ENCODE results near the gene HLX. TPM values are rescaled to one million over a fixed set of nuclear protein-coding genes. Genes with fewer than 3 reads are reported as not detected.

HLX gene
- total and polyA plus RNA-seq, 4 donors: 3.1 to 21.6 (median 8.5) TPM

DNA sequence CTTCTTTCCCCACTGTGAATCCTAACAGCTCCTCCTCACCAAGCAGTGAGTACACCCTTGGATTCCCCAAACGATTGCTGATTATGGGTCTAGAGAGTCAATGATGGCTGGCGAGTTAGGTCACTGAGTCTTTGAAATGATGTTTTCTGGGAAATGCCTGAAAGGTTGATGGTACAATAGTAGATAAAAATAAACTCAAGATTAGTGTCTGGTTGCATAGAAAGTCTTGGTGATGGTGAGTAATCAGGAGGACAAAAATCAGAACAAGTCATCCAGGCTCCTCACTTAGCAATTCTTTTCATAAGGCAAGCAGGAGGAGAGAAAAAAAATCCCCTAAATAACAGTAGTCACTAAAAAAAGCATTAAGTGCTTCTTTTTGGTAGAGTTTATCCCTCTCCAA lies 22.6 kb downstream of the HLX start:
- peaks cover 1% of the 10 kb centered on the region for H3K9me3 ChIP-seq (ENCODE audit: control insufficient read depth, low read length)
- ATAC-seq (ENCODE audit: low FRiP score) (no peak), DNase-seq (no peak)
- WGBS, 2 donors: 77 to 79% methylated on average over 2 of the region's 2 CpGs
- no peaks in the 10 kb centered on the region for H3K36me3 ChIP-seq (ENCODE audit: control insufficient read depth in 1 of 2, insufficient read depth in 2 of 2, low read length in 1 of 2)
- no peaks in the 10 kb centered on the region for H3K27me3 ChIP-seq (ENCODE audit: control insufficient read depth in 1 of 2, insufficient read depth in 2 of 2, low read length in 1 of 2)
- no peak overlapping the region for H3K27ac ChIP-seq (ENCODE audit: low read depth in 1 of 2, low read length in 2 of 2)
- intact Hi-C loops (cut with DNase I): loop anchor here in 1 of 2 donors (10.0 kb wide), 1 partner anchor 313 kb away; no protein-coding TSS in a partner anchor
- H3K4me1 ChIP-seq (ENCODE audit: control insufficient read depth in 1 of 2, insufficient read depth in 2 of 2, low read length in 2 of 2): no peaks in the 10 kb centered on the region
- H3K4me3 ChIP-seq (ENCODE audit: low read length in 2 of 2): no peak overlapping the region

DNA sequence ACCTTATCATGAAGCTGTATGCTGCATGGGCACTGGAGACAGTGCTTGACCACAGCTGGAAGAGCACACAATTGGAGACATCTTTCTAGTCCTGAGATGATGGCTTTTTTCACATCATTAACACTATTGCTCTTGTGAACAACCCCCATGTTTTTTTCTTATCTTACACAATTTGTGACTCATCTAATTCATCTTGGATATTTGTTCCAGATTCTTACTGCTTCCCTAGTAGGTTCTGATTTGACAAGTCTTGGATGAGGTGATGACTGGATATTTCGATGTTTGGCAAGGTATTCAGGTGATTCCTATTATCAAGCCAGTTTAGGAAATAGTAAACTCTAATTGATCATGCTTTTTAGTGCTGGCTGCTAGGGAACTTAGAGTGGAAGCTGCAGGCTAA lies 23.7 kb downstream of the HLX start:
- H3K4me1 ChIP-seq (ENCODE audit: control insufficient read depth in 1 of 2, insufficient read depth in 2 of 2, low read length in 2 of 2): no peaks in the 10 kb centered on the region
- H3K4me3 ChIP-seq (ENCODE audit: low read length in 2 of 2): no peak overlapping the region
- WGBS, 2 donors: 83 to 87% methylated on average over 1 of the region's 1 CpG
- DNase-seq: no peak
- intact Hi-C loops (cut with DNase I): loop anchor here in 1 of 2 donors (10.0 kb wide), 1 partner anchor 312 kb away; no protein-coding TSS in a partner anchor
- H3K27me3 ChIP-seq (ENCODE audit: control insufficient read depth in 1 of 2, insufficient read depth in 2 of 2, low read length in 1 of 2): no peaks in the 10 kb centered on the region
- H3K9me3 ChIP-seq (ENCODE audit: control insufficient read depth, low read length): peaks cover 1% of the 10 kb centered on the region
- ATAC-seq (ENCODE audit: low FRiP score): no peak
- no peaks in the 10 kb centered on the region for H3K36me3 ChIP-seq (ENCODE audit: control insufficient read depth in 1 of 2, insufficient read depth in 2 of 2, low read length in 1 of 2)
- H3K27ac ChIP-seq (ENCODE audit: low read depth in 1 of 2, low read length in 2 of 2): no peak overlapping the region

DNA sequence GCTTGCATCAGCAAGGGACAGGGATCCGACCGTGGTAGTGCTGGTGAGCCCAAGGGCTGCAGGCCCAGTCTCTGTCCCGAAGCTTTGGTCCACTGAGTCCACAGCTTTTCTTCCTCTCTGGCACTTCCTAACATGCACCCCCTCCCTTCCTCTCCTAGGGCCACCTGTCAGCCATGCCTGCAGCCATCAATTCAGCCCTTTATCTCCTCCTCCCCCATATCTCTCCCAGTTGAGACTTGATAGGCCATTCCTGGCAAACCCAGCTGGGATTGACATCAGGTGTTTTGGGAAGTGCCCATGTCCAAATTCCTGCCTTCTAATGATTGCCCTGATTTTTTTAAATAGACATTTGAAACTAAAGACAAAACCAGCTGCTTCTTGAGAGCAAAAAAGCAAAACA lies 25.6 kb downstream of the HLX start:
- no peaks in the 10 kb centered on the region for H3K27me3 ChIP-seq (ENCODE audit: control insufficient read depth in 1 of 2, insufficient read depth in 2 of 2, low read length in 1 of 2)
- DNase-seq (no peak), ATAC-seq (ENCODE audit: low FRiP score) (no peak)
- H3K4me3 ChIP-seq (ENCODE audit: low read length in 2 of 2): no peak overlapping the region
- H3K9me3 ChIP-seq (ENCODE audit: control insufficient read depth, low read length): peaks cover 1% of the 10 kb centered on the region
- intact Hi-C loops (cut with DNase I): loop anchor here in 1 of 2 donors (10.0 kb wide), 1 partner anchor 310 kb away; no protein-coding TSS in a partner anchor
- no peaks in the 10 kb centered on the region for H3K4me1 ChIP-seq (ENCODE audit: control insufficient read depth in 1 of 2, insufficient read depth in 2 of 2, low read length in 2 of 2)
- H3K27ac ChIP-seq (ENCODE audit: low read depth in 1 of 2, low read length in 2 of 2): no peak overlapping the region
- no peaks in the 10 kb centered on the region for H3K36me3 ChIP-seq (ENCODE audit: control insufficient read depth in 1 of 2, insufficient read depth in 2 of 2, low read length in 1 of 2)
- WGBS, 2 donors: 90 to 92% methylated on average over 3 of the region's 3 CpGs

DNA sequence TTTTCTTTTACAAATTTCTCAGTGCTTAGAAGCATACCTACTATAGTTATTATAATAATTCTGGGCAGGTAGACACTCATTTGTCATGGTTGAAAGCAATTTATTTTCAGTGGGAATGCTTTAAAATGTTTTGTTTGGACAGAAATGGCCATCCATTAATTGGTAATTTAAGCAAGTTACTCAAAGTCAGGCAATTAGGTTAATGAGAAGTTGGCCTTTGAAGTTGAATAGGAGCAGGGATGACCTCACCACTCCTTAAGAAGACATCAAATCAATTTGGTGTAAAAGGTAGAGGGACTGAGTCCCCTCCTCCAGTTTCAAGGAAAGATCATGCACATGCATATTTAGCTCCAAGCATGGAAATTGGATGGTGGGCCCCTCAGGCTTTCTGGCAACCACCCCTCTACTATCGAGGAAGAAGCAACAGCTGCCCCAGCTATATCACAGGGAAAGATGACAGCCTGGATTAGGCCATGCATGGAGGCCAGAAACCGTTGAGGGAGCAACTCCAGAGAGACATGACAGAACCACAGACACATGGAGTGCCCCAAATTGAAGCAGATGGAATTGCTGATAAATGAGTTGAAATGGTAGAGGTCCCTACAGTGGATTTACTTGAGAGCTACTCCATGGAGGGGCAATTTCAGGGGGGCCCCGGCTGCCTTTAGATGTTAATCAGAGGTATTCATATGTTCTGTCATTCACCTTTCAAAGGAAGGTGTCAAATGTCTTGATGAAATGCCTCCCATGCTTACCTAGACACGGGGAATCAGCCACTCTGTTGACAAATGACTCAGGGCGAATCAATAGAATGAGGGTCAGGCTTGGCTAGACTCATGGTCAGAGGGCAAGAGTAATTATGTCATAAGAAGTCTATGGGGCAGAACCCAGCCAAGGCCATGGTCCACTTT lies 26.7 kb downstream of the HLX start:
- Histone ChIP-seq H3K9me3 (ENCODE audit: control insufficient read depth, low read length) (peaks cover 1% of the 10 kb centered on the region), H3K36me3 (ENCODE audit: control insufficient read depth in 1 of 2, insufficient read depth in 2 of 2, low read length in 1 of 2) (no peaks in the 10 kb centered on the region), H3K27ac (ENCODE audit: low read depth in 1 of 2, low read length in 2 of 2) (no peak overlapping the region), H3K4me3 (ENCODE audit: low read length in 2 of 2) (no peak overlapping the region), H3K27me3 (ENCODE audit: control insufficient read depth in 1 of 2, insufficient read depth in 2 of 2, low read length in 1 of 2) (no peaks in the 10 kb centered on the region), H3K4me1 (ENCODE audit: control insufficient read depth in 1 of 2, insufficient read depth in 2 of 2, low read length in 2 of 2) (no peaks in the 10 kb centered on the region)
- intact Hi-C loops (cut with DNase I): loop anchor here in 1 of 2 donors (10.0 kb wide), 1 partner anchor 309 kb away; no protein-coding TSS in a partner anchor
- WGBS, 2 donors: 77 to 81% methylated on average over 5 of the region's 5 CpGs
- ATAC-seq (ENCODE audit: low FRiP score) (no peak), DNase-seq (no peak)

DNA sequence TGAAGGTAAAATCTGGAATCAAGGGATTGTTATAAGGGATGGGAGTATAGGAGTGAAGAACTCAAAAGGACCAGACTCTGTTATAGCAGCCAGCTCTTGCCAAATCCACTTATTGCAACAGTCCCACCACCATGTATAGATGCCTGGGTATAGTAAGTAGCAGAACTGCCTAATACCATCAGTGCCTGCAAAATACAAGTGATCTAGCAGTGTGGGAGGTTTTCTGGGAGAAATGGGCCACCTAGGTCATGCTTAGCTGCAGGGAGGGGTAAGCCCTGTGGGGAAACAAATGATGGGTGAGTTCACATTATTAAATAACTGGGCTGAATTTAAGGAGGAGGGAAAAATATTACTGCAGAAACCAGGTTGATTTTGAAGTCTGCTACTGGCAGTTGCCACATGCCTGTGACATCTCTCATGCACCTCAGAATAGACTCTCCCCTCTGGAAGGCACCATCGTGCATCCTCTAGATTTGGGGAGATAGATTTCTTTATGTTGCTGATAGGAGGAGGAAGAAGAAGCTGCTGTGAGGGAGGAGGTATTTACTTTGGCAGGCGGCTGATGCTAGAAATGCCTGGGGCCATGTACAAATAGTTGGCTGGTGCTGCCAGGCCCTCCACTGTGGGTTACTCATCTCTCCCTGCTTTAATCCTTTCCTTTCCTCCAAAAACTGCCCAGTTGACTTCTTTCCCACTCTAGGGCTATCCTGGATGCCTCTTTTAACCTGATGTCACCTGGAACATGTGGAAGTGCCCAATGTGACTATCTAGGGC lies 27.5 kb downstream of the HLX start:
- no peaks in the 10 kb centered on the region for H3K27me3 ChIP-seq (ENCODE audit: control insufficient read depth in 1 of 2, insufficient read depth in 2 of 2, low read length in 1 of 2)
- H3K36me3 ChIP-seq (ENCODE audit: control insufficient read depth in 1 of 2, insufficient read depth in 2 of 2, low read length in 1 of 2): no peaks in the 10 kb centered on the region
- peaks cover 1% of the 10 kb centered on the region for H3K9me3 ChIP-seq (ENCODE audit: control insufficient read depth, low read length)
- H3K4me1 ChIP-seq (ENCODE audit: control insufficient read depth in 1 of 2, insufficient read depth in 2 of 2, low read length in 2 of 2): no peaks in the 10 kb centered on the region
- intact Hi-C loops (cut with DNase I): loop anchor here in 1 of 2 donors (10.0 kb wide), 1 partner anchor 308 kb away; no protein-coding TSS in a partner anchor
- WGBS, 2 donors: 60 to 77% methylated on average over 2 of the region's 2 CpGs
- DNase-seq (no peak), ATAC-seq (ENCODE audit: low FRiP score) (no peak)
- H3K27ac ChIP-seq (ENCODE audit: low read depth in 1 of 2, low read length in 2 of 2): no peak overlapping the region
- H3K4me3 ChIP-seq (ENCODE audit: low read length in 2 of 2): no peak overlapping the region

GRCh38 chr1:220908757-220909156 lies 29.5 kb downstream of the HLX start:
- H3K27me3 ChIP-seq (ENCODE audit: control insufficient read depth in 1 of 2, insufficient read depth in 2 of 2, low read length in 1 of 2): no peaks in the 10 kb centered on the region
- H3K9me3 ChIP-seq (ENCODE audit: control insufficient read depth, low read length): peaks cover 1% of the 10 kb centered on the region
- 49 to 50% methylated on average over 2 of the region's 2 CpGs for WGBS, 2 donors
- H3K27ac ChIP-seq (ENCODE audit: low read depth in 1 of 2, low read length in 2 of 2): no peak overlapping the region
- no peak overlapping the region for H3K4me3 ChIP-seq (ENCODE audit: low read length in 2 of 2)
- DNase-seq (no peak), ATAC-seq (ENCODE audit: low FRiP score) (no peak)
- no peaks in the 10 kb centered on the region for H3K36me3 ChIP-seq (ENCODE audit: control insufficient read depth in 1 of 2, insufficient read depth in 2 of 2, low read length in 1 of 2)
- no peaks in the 10 kb centered on the region for H3K4me1 ChIP-seq (ENCODE audit: control insufficient read depth in 1 of 2, insufficient read depth in 2 of 2, low read length in 2 of 2)
- intact Hi-C loops (cut with DNase I): loop anchor here in 1 of 2 donors (10.0 kb wide), 1 partner anchor 306 kb away; no protein-coding TSS in a partner anchor

- H3K9me3 ChIP-seq (ENCODE audit: control insufficient read depth, low read length): no peaks in the 10 kb centered on the region
- H3K27me3 ChIP-seq (ENCODE audit: control insufficient read depth in 1 of 2, insufficient read depth in 2 of 2, low read length in 1 of 2): no peaks in the 10 kb centered on the region
- intact Hi-C loops (cut with DNase I): loop anchor here in 1 of 2 donors (10.0 kb wide), 1 partner anchor 285 kb away; no protein-coding TSS in a partner anchor
- H3K27ac ChIP-seq (ENCODE audit: low read depth in 1 of 2, low read length in 2 of 2): no peak overlapping the region
- H3K36me3 ChIP-seq (ENCODE audit: control insufficient read depth in 1 of 2, insufficient read depth in 2 of 2, low read length in 1 of 2): no peaks in the 10 kb centered on the region
- 70 to 82% methylated on average over 5 of the region's 5 CpGs for WGBS, 2 donors
- DNase-seq (no peak), ATAC-seq (ENCODE audit: low FRiP score) (no peak)
- H3K4me3 ChIP-seq (ENCODE audit: low read length in 2 of 2): no peak overlapping the region
- no peaks in the 10 kb centered on the region for H3K4me1 ChIP-seq (ENCODE audit: control insufficient read depth in 1 of 2, insufficient read depth in 2 of 2, low read length in 2 of 2)
Measured at GRCh38 chr1:220910021-220910420, 30.8 kb downstream of the HLX start.

DNA sequence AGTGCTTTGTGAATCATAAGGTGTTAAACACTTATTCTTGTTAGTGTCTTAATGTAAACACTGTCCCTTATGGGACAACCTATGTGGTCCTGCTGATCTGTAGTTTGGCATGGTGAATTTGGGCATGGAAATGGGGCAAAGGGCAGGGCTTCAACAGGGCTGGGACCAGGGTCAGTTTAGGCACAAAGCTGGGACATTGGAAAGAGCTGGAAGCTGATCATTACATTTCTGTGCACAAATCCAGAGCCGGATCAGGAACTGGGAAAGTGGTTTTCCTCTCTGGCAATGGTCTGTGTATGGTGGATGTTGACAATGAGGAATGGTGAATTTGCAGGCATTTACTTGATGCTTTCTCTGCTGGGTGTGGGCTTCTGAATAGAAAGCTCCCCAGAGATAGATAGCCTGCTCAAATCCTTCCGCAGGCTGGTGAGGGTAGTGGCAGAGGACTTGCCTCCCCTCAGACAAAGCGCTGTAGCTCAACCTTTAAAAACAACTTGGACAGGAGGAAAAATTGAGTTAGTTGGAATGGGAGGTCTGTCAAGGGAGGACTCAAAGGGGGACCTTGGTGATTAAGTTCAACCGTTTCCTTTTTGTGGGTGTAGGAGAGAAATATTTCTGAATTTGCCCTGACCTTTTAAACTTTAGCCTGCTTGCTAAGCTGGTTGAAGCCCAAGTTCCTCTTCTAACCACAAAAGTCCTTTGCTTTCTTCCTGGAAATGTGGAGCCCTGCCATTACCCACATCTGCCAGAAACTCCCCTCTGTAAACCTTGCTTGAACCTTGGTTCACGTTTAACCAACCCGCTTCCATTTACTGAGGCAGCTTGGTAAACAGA lies 35.3 kb downstream of the HLX start:
- 42 to 64% methylated on average over 6 of the region's 6 CpGs for WGBS, 2 donors
- intact Hi-C loops (cut with DNase I): loop anchor here in 1 of 2 donors (10.0 kb wide), 1 partner anchor 280 kb away; no protein-coding TSS in a partner anchor
- H3K9me3 ChIP-seq (ENCODE audit: control insufficient read depth, low read length): no peaks in the 10 kb centered on the region
- ATAC-seq (ENCODE audit: low FRiP score): no peak
- H3K27me3 ChIP-seq (ENCODE audit: control insufficient read depth in 1 of 2, insufficient read depth in 2 of 2, low read length in 1 of 2): no peaks in the 10 kb centered on the region
- H3K4me3 ChIP-seq (ENCODE audit: low read length in 2 of 2): no peak overlapping the region
- H3K4me1 ChIP-seq (ENCODE audit: control insufficient read depth in 1 of 2, insufficient read depth in 2 of 2, low read length in 2 of 2): no peaks in the 10 kb centered on the region
- no peaks in the 10 kb centered on the region for H3K36me3 ChIP-seq (ENCODE audit: control insufficient read depth in 1 of 2, insufficient read depth in 2 of 2, low read length in 1 of 2)
- no peak for DNase-seq
- no peak overlapping the region for H3K27ac ChIP-seq (ENCODE audit: low read depth in 1 of 2, low read length in 2 of 2)
